ENCODE measurements around the gene TMEM117.
"Not testable (repeated sequence)": the region's sequence is repeated elsewhere in the genome, so short reads cannot be mapped to it uniquely, and the experiment has no call there.

GRCh38 chr12:44195719-44196118 lies 359.8 kb downstream of the TMEM117 start:
- TF ChIP-seq EZH2 (IDR thresholded peaks at IDR 0.05; ENCODE audit: borderline replicate concordance, insufficient read depth, low read depth, low read length, poor library complexity, severe bottlenecking); CTCF (IDR thresholded peaks at IDR 0.05): not testable (repeated sequence)

Measured in B cell (primary cell).